ENCODE measurements around the gene SFMBT1. TPM values are rescaled to one million over a fixed set of nuclear protein-coding genes. Genes with fewer than 3 reads are reported as not detected.

Gene SFMBT1
- total RNA-seq, 1 donor from 2014 or later, result 9.8 TPM

DNA sequence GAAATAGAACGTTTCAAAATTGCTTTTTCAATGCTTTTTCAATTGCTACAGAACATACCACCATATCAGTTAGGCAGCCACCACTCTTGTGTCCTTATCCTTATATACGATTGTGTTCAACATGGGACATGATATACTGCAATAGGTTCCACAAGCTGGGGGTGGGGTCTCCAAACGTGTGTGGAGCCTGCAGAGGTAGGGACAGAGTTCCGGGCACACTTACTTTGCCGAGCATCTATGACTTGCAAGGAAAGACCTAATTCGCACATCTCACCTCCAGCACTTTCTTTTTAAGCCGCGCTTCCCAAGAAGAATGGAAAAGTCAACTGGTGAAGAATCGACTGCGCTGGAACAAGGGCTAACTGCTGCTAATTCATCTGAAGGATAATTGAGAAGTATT lies 39.6 kb upstream of the SFMBT1 start:
- no peaks in the 10 kb centered on the region for H3K27me3 Mint-ChIP-seq
- no peaks in the 10 kb centered on the region for H3K9me3 Mint-ChIP-seq
- H3K4me1 Mint-ChIP-seq (ENCODE audit: unreplicated experiment), result peaks cover 12% of the 10 kb centered on the region
- DNase-seq (ENCODE audit: extremely low spot score, unreplicated experiment), result no peak
- peaks cover 3% of the 10 kb centered on the region for H3K36me3 Mint-ChIP-seq
- TF ChIP-seq, protein P1, sequence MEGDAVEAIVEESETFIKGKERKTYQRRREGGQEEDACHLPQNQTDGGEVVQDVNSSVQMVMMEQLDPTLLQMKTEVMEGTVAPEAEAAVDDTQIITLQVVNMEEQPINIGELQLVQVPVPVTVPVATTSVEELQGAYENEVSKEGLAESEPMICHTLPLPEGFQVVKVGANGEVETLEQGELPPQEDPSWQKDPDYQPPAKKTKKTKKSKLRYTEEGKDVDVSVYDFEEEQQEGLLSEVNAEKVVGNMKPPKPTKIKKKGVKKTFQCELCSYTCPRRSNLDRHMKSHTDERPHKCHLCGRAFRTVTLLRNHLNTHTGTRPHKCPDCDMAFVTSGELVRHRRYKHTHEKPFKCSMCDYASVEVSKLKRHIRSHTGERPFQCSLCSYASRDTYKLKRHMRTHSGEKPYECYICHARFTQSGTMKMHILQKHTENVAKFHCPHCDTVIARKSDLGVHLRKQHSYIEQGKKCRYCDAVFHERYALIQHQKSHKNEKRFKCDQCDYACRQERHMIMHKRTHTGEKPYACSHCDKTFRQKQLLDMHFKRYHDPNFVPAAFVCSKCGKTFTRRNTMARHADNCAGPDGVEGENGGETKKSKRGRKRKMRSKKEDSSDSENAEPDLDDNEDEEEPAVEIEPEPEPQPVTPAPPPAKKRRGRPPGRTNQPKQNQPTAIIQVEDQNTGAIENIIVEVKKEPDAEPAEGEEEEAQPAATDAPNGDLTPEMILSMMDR (conservative IDR thresholded peaks at IDR 0.05), result no peak
- H3K27ac Mint-ChIP-seq, result no peak overlapping the region
- no peak overlapping the region for H3K4me3 Mint-ChIP-seq

GRCh38 chr3:53084310-53085001 lies 38.6 kb upstream of the SFMBT1 start:
- Mint-ChIP-seq H3K36me3 (peaks cover 3% of the 10 kb centered on the region), H3K9me3 (no peaks in the 10 kb centered on the region), H3K27ac (no peak overlapping the region), H3K27me3 (no peaks in the 10 kb centered on the region), H3K4me1 (ENCODE audit: unreplicated experiment) (peaks cover 12% of the 10 kb centered on the region), H3K4me3 (no peak overlapping the region)
- TF ChIP-seq, protein P1 (conservative IDR thresholded peaks at IDR 0.05), result no peak
- DNase-seq (ENCODE audit: extremely low spot score, unreplicated experiment), result no peak

DNA sequence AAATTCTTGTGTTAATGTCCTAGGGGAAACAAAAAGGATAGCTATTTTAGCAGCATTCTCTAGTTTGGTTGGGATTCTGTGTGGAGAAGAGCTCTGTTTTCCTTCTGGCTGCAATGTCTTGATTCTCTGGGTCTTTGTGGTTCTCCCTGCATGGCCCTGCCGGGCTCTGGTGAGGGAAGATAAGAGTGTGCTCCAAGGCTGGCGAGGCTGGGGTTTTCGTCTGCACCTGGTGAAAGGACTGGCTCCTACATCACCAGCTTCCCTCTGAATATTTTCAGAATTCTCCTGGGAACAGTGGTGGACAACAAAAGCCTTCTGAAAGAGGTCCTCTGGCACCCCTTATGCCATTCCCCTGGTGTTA lies 38.1 kb upstream of the SFMBT1 start:
- DNase-seq (ENCODE audit: extremely low spot score, unreplicated experiment), result no peak
- Mint-ChIP-seq H3K9me3 (no peaks in the 10 kb centered on the region), H3K4me1 (ENCODE audit: unreplicated experiment) (peaks cover 12% of the 10 kb centered on the region), H3K36me3 (peaks cover 3% of the 10 kb centered on the region), H3K27ac (no peak overlapping the region), H3K27me3 (no peaks in the 10 kb centered on the region), H3K4me3 (no peak overlapping the region)
- TF ChIP-seq, protein P1 (conservative IDR thresholded peaks at IDR 0.05), result no peak

DNA sequence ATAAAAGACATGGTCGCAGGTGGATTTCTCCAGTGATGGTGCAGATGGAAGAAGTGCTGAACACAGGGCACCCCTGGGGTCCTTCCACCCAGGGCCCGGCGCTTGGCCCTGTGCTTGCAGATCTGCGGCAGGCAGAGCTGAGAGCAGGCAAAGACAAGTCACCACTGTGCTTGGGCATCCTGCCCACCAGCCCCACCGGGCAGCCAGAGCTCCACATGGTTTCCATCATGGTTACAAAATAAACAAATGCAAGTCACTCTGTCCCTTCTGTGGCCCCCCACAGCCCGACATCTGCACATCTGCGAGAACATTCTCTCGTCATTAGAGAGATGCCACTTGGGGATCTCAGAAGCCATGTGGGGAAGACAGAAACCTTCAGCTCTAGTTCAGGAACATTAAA lies 37.6 kb upstream of the SFMBT1 start:
- no peaks in the 10 kb centered on the region for H3K27me3 Mint-ChIP-seq
- H3K36me3 Mint-ChIP-seq, result peaks cover 3% of the 10 kb centered on the region
- H3K9me3 Mint-ChIP-seq, result no peaks in the 10 kb centered on the region
- no peak for DNase-seq (ENCODE audit: extremely low spot score, unreplicated experiment)
- no peak overlapping the region for H3K27ac Mint-ChIP-seq
- no peak overlapping the region for H3K4me3 Mint-ChIP-seq
- peaks cover 12% of the 10 kb centered on the region for H3K4me1 Mint-ChIP-seq (ENCODE audit: unreplicated experiment)
- TF ChIP-seq, protein P1 (conservative IDR thresholded peaks at IDR 0.05), result no peak

DNA sequence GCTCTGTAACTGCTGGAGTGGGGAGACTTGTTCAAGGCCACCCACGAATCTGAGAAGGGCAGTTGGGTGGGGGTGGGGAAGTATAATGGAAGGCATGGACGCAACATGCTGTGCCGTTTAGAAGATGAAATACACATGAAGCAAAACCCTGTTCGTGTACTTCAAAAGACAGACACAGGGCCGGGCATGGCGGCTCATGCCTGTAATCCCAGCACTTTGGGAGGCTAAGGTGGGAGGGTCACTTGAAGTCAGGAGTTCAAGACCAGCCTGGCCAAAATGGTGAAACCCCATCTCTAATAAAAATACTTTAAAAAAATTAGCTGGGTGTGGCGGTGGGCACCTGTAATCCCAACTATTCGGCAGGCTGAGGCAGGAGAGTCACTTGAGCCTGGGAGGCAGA lies 36.9 kb upstream of the SFMBT1 start:
- TF ChIP-seq, protein P1 (conservative IDR thresholded peaks at IDR 0.05), result no peak
- Mint-ChIP-seq H3K4me1 (ENCODE audit: unreplicated experiment) (peaks cover 12% of the 10 kb centered on the region), H3K9me3 (no peaks in the 10 kb centered on the region), H3K4me3 (no peak overlapping the region), H3K27ac (no peak overlapping the region), H3K27me3 (no peaks in the 10 kb centered on the region), H3K36me3 (no peaks in the 10 kb centered on the region)
- no peak for DNase-seq (ENCODE audit: extremely low spot score, unreplicated experiment)

Measured in type B pancreatic cell (in vitro differentiated cells).